Measurements from ENCODE around the gene FANCD2OS.
"Not testable (repeated sequence)": the region's sequence is repeated elsewhere in the genome, so short reads cannot be mapped to it uniquely, and the experiment has no call there.

FANCD2OS gene

DNA sequence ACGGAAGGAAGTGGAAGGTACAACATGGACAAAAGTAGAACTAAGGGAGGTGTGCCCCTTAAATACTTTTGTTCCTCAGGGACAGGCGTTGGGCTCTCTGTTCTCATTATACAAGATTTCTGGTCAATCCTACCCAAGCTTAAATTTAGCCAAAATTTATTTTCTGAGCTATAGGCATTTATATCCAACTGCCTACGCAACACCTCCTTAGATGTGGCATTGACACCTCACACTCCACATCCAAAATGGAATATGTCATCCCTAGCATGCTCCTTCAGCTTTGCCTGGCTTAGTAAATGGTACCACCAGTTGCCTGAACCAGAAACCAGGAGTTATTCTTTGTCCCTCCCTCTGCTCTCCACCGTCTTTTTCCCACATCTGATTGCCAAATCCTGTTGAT lies 26.2 kb downstream of the FANCD2OS start:
- no peak for TF ChIP-seq EZH2phosphoT487 (IDR thresholded peaks at IDR 0.05; ENCODE audit: borderline replicate concordance)
- TF ChIP-seq, protein P1, sequence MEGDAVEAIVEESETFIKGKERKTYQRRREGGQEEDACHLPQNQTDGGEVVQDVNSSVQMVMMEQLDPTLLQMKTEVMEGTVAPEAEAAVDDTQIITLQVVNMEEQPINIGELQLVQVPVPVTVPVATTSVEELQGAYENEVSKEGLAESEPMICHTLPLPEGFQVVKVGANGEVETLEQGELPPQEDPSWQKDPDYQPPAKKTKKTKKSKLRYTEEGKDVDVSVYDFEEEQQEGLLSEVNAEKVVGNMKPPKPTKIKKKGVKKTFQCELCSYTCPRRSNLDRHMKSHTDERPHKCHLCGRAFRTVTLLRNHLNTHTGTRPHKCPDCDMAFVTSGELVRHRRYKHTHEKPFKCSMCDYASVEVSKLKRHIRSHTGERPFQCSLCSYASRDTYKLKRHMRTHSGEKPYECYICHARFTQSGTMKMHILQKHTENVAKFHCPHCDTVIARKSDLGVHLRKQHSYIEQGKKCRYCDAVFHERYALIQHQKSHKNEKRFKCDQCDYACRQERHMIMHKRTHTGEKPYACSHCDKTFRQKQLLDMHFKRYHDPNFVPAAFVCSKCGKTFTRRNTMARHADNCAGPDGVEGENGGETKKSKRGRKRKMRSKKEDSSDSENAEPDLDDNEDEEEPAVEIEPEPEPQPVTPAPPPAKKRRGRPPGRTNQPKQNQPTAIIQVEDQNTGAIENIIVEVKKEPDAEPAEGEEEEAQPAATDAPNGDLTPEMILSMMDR (conservative IDR thresholded peaks at IDR 0.05; ENCODE audit: low read length): no peak
- peaks cover 61% of the 10 kb centered on the region; the same call in 1 of the 2 replicates for H3K36me3 ChIP-seq (ENCODE audit: insufficient read depth, low read length)

DNA sequence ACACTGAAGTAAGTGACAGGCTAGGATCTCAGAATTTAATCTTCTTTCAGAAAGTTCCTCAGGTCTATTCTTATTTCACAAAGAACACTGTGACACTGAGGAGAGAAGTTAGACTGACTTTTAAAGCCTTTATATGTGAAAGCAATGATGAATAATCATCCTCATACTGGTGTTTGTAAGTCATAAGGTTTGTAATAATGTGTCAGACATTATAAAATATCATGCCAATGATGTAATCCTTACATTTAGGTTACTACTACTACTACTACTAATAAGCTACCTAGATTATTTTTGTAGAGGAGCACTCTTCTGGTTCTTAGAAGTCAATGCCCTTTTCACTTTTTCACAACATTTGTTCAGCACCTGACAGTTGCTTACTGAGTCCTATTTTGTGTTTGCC lies 33.4 kb downstream of the FANCD2OS start:
- H3K79me2 ChIP-seq (ENCODE audit: insufficient read depth, low read length): no peaks in the 10 kb centered on the region
- H3K4me1 ChIP-seq (ENCODE audit: insufficient read depth, low read length, poor library complexity, severe bottlenecking): no peaks in the 10 kb centered on the region
- no peaks in the 10 kb centered on the region for H4K20me1 ChIP-seq (ENCODE audit: insufficient read depth, low read length, poor library complexity, severe bottlenecking)
- H3K9me3 ChIP-seq (ENCODE audit: insufficient read depth, low read depth, low read length): no peaks in the 10 kb centered on the region
- H2AFZ ChIP-seq (ENCODE audit: low read length): no peak overlapping the region
- H3K9me2 ChIP-seq (replicated peaks; ENCODE audit: low read depth, low read length): no peaks in the 10 kb centered on the region
- H3K4me3 ChIP-seq (ENCODE audit: low read length, poor library complexity, severe bottlenecking): no peak overlapping the region
- no peak overlapping the region for H3K4me2 ChIP-seq (ENCODE audit: low read depth, low read length, poor library complexity, severe bottlenecking)
- no peak overlapping the region for H3K9ac ChIP-seq (ENCODE audit: low read depth, low read length, poor library complexity, severe bottlenecking)
- no peak for TF ChIP-seq EZH2phosphoT487 (IDR thresholded peaks at IDR 0.05; ENCODE audit: borderline replicate concordance)
- TF ChIP-seq, protein P1 (conservative IDR thresholded peaks at IDR 0.05; ENCODE audit: low read length): no peak
- no peaks in the 10 kb centered on the region for H3K27me3 ChIP-seq (ENCODE audit: insufficient read depth, low read length, poor library complexity, severe bottlenecking)
- H3K36me3 ChIP-seq (ENCODE audit: insufficient read depth, low read length): peaks cover 25% of the 10 kb centered on the region; the same call in 1 of the 2 replicates
- H3F3A ChIP-seq (ENCODE audit: low read depth): no peaks in the 10 kb centered on the region

More for the DNA sequence above, 26.2 kb downstream of the FANCD2OS start:
- Histone ChIP-seq H4K20me1 (ENCODE audit: insufficient read depth, low read length, poor library complexity, severe bottlenecking) (no peaks in the 10 kb centered on the region), H3K4me2 (ENCODE audit: low read depth, low read length, poor library complexity, severe bottlenecking) (no peak overlapping the region), H3K79me2 (ENCODE audit: insufficient read depth, low read length) (no peaks in the 10 kb centered on the region), H3F3A (ENCODE audit: low read depth) (no peaks in the 10 kb centered on the region), H2AFZ (ENCODE audit: low read length) (no peak overlapping the region), H3K27me3 (ENCODE audit: insufficient read depth, low read length, poor library complexity, severe bottlenecking) (no peaks in the 10 kb centered on the region), H3K9ac (ENCODE audit: low read depth, low read length, poor library complexity, severe bottlenecking) (no peak overlapping the region), H3K4me1 (ENCODE audit: insufficient read depth, low read length, poor library complexity, severe bottlenecking) (no peaks in the 10 kb centered on the region), H3K9me2 (replicated peaks; ENCODE audit: low read depth, low read length) (no peaks in the 10 kb centered on the region), H3K9me3 (ENCODE audit: insufficient read depth, low read depth, low read length) (no peaks in the 10 kb centered on the region), H3K4me3 (ENCODE audit: low read length, poor library complexity, severe bottlenecking) (no peak overlapping the region)

DNA sequence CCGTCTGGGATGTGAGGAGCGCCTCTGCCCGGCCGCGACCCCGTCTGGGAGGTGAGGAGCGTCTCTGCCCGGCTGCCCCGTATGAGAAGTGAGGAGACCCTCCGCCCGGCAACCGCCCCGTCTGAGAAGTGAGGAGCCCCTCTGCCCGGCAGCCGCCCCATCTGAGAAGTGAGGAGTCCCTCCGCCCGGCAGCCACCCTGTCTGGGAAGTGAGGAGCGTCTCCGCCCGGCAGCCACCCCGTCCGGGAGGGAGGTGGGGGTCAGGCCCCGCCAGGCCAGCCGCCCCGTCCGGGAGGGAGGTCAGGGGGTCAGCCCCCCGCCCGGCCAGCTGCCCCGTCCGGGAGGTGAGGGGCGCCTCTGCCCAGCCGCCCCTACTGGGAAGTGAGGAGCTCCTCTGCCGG lies 38.0 kb downstream of the FANCD2OS start:
- H3K9me3 ChIP-seq (ENCODE audit: insufficient read depth, low read depth, low read length); H3K4me1 ChIP-seq (ENCODE audit: insufficient read depth, low read length, poor library complexity, severe bottlenecking); H4K20me1 ChIP-seq (ENCODE audit: insufficient read depth, low read length, poor library complexity, severe bottlenecking); H3K79me2 ChIP-seq (ENCODE audit: insufficient read depth, low read length); H2AFZ ChIP-seq (ENCODE audit: low read length); H3K9me2 ChIP-seq (replicated peaks; ENCODE audit: low read depth, low read length); H3K4me3 ChIP-seq (ENCODE audit: low read length, poor library complexity, severe bottlenecking); H3K9ac ChIP-seq (ENCODE audit: low read depth, low read length, poor library complexity, severe bottlenecking); H3F3A ChIP-seq (ENCODE audit: low read depth); H3K4me2 ChIP-seq (ENCODE audit: low read depth, low read length, poor library complexity, severe bottlenecking); H3K27me3 ChIP-seq (ENCODE audit: insufficient read depth, low read length, poor library complexity, severe bottlenecking): not testable (repeated sequence)
- H3K36me3 ChIP-seq (ENCODE audit: insufficient read depth, low read length): peaks cover 45% of the 10 kb centered on the region

DNA sequence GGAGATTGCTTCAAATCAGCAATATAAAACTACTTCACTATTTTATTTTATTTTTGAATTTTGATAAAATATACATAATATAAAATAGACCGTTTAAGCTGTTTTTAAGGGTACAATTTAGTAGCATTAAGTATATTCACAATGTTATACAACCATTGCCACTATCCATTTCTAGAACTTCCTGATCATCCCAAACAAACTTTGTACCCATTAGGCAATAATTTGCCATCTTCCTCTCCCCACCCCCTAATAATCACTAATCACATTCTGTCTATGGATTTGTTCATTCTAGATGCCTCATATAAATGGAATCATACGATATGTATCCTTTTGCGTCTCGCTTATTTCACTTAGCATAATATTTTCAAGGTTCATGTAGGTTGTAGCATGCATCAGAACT lies 53.0 kb downstream of the FANCD2OS start:
- Histone ChIP-seq H3K27me3 (ENCODE audit: insufficient read depth, low read length, poor library complexity, severe bottlenecking) (no peaks in the 10 kb centered on the region), H3F3A (ENCODE audit: low read depth) (no peaks in the 10 kb centered on the region), H3K9ac (ENCODE audit: low read depth, low read length, poor library complexity, severe bottlenecking) (no peak overlapping the region), H3K36me3 (ENCODE audit: insufficient read depth, low read length) (peaks cover 20% of the 10 kb centered on the region; the same call in 1 of the 2 replicates), H2AFZ (ENCODE audit: low read length) (no peak overlapping the region), H3K79me2 (ENCODE audit: insufficient read depth, low read length) (no peaks in the 10 kb centered on the region), H3K9me2 (replicated peaks; ENCODE audit: low read depth, low read length) (no peaks in the 10 kb centered on the region), H3K9me3 (ENCODE audit: insufficient read depth, low read depth, low read length) (no peaks in the 10 kb centered on the region), H3K4me1 (ENCODE audit: insufficient read depth, low read length, poor library complexity, severe bottlenecking) (no peaks in the 10 kb centered on the region), H3K4me3 (ENCODE audit: low read length, poor library complexity, severe bottlenecking) (no peak overlapping the region), H4K20me1 (ENCODE audit: insufficient read depth, low read length, poor library complexity, severe bottlenecking) (no peaks in the 10 kb centered on the region), H3K4me2 (ENCODE audit: low read depth, low read length, poor library complexity, severe bottlenecking) (no peak overlapping the region)
- no peak for TF ChIP-seq EZH2phosphoT487 (IDR thresholded peaks at IDR 0.05; ENCODE audit: borderline replicate concordance)
- TF ChIP-seq, protein P1 (conservative IDR thresholded peaks at IDR 0.05; ENCODE audit: low read length): no peak
